K562 (cell line): ENCODE data around the gene CCSER1. TPM values are rescaled to one million over a fixed set of nuclear protein-coding genes. Genes with fewer than 3 reads are reported as not detected.

ENCODE experiments used
- ATAC-seq: fragments of 200-7000 bp; cut with Tn5 transposase; 3 replicates; pipeline ENCODE4 v1.9.1; 2020; ENCODE audit warnings: moderate library complexity
- BruUV-seq: library from RNA; stranded (reverse); fragments of 400-500 nt; replicated peaks from 2 replicates; lab custom pipeline; 2021; lab: Mats Ljungman, UMichigan
- CTCF ChIA-PET: fragments of 300-600 bp; formaldehyde crosslinking; extraction: SDS; loops from one replicate; lab custom pipeline; 2021; ENCODE audit warnings: low intra/inter-chr PET ratio; lab: Yijun Ruan, JAX
- POLR2A ChIA-PET: fragments of 300-600, 350-650 bp; sonication (Branson Sonifier 250); formaldehyde crosslinking; extraction: SDS; loops from one replicate; lab custom pipeline; 2021; ENCODE audit warnings: antibody characterized with exemption, inconsistent platforms; lab: Yijun Ruan, JAX
- DNase-seq, 4 experiments: peaks; one replicate each; pipeline versions ENCODE4 v3.0.0 to v3.0.0-alpha.2; 2011 to 2018; ENCODE audit warnings: low spot score in 3 of 4, mixed read lengths in 3 of 4; ENCODE audit errors: extremely low read depth in 1 of 4
- FAIRE-seq: peaks from 2 replicates; lab custom pipeline; 2011; peaks lifted over from hg19 to GRCh38; lab: Jason Lieb, UNC
- H2AFZ ChIP-seq: 2 replicates; pipeline ENCODE4 v1.6.0; 2011; ENCODE audit warnings: low read depth, low read length, control low read depth, inconsistent platforms
- H3K27ac ChIP-seq: fragments of 200-600 bp; 3 replicates; pipeline ENCODE4 v1.8.0; 2011; ENCODE audit warnings: low read depth, mild to moderate bottlenecking, control low read depth, inconsistent platforms, low read length, moderate library complexity, mixed read lengths; ENCODE audit errors: extremely low read depth
- H3K27me3 ChIP-seq, 2 experiments: fragments of 300-600 bp in 1 of 2; 2 replicates in 1 of 2; 3 replicates in 1 of 2; pipeline versions ENCODE4 v1.6.0 to v1.8.0; 2011; ENCODE audit warnings: inconsistent platforms in 2 of 2, low read length in 2 of 2, mild to moderate bottlenecking in 1 of 2, mixed read lengths in 1 of 2, moderate library complexity in 1 of 2; ENCODE audit not compliant: control insufficient read depth in 2 of 2, insufficient read depth in 2 of 2
- H3K36me3 ChIP-seq: fragments of 300-600 bp; 3 replicates; pipeline ENCODE4 v1.8.0; 2011; ENCODE audit warnings: mild to moderate bottlenecking, low read length, inconsistent platforms; ENCODE audit not compliant: control insufficient read depth, insufficient read depth
- H3K4me1 ChIP-seq, 2 experiments: fragments of 200-600 bp in 1 of 2; replicated peaks in 1 of 2; 2 replicates in 1 of 2; 3 replicates in 1 of 2; pipeline versions ENCODE4 v1.5.1 to v1.8.0; 2011; ENCODE audit warnings: inconsistent platforms in 2 of 2, low read length in 2 of 2, mild to moderate bottlenecking in 1 of 2, mixed read lengths in 1 of 2, moderate library complexity in 1 of 2; ENCODE audit not compliant: control insufficient read depth in 2 of 2, insufficient read depth in 2 of 2
- H3K4me2 ChIP-seq: 2 replicates; pipeline ENCODE4 v1.6.1; 2011; ENCODE audit warnings: low read length, control low read depth, inconsistent platforms, mixed read lengths; ENCODE audit not compliant: insufficient read depth
- H3K4me3 ChIP-seq: fragments of 200-600 bp; sonication (generic), shearing (Covaris generic); 2 replicates; pipeline ENCODE4 v1.5.1; 2016; ENCODE audit warnings: control low read depth, inconsistent platforms
- H3K79me2 ChIP-seq: fragments of 200-600 bp; 3 replicates; pipeline ENCODE4 v1.8.0; 2011; ENCODE audit warnings: low read length, inconsistent platforms; ENCODE audit not compliant: control insufficient read depth, insufficient read depth
- H3K9ac ChIP-seq, 2 experiments: 2 replicates each; pipeline versions ENCODE4 v1.6.0 to v1.6.1; 2011; ENCODE audit warnings: low read depth in 2 of 2, low read length in 2 of 2, control low read depth in 1 of 2, inconsistent platforms in 1 of 2, mild to moderate bottlenecking in 1 of 2, mixed read lengths in 1 of 2; ENCODE audit not compliant: insufficient read depth in 1 of 2
- H3K9me1 ChIP-seq: one replicate; pipeline ENCODE4 v1.6.0; 2011; ENCODE audit warnings: inconsistent platforms, mild to moderate bottlenecking, low read length, moderate library complexity; ENCODE audit not compliant: control insufficient read depth, insufficient read depth
- H3K9me3 ChIP-seq: replicated peaks from 2 replicates; pipeline ENCODE4 v1.5.1; 2011; ENCODE audit warnings: low read depth, low read length, inconsistent platforms; ENCODE audit not compliant: control insufficient read depth, insufficient read depth
- H4K20me1 ChIP-seq: replicated peaks from 2 replicates; pipeline ENCODE4 v1.6.1; 2011; ENCODE audit warnings: low read length, inconsistent platforms, mixed read lengths; ENCODE audit not compliant: control insufficient read depth, insufficient read depth
- ARHGAP35 ChIP-seq: fragments of 450-650 bp; IDR thresholded peaks from 2 replicates; pipeline ENCODE4 v1.6.1; 2018; ENCODE audit not compliant: partially characterized antibody
- CCAR2 ChIP-seq: fragments of 200-400 bp; formaldehyde crosslinking; IDR thresholded peaks from 2 replicates; pipeline ENCODE4 v1.6.1; 2017; ENCODE audit warnings: mild to moderate bottlenecking, low read depth, low read length
- FOXJ3 ChIP-seq: sonication (generic); formaldehyde crosslinking; IDR thresholded peaks from 2 replicates; pipeline ENCODE4 v1.4.0; 2020; ENCODE audit warnings: mild to moderate bottlenecking, missing genetic modification reagents
- HIVEP1 ChIP-seq: fragments of 250-450 bp; sonication (Bioruptor Pico); IDR thresholded peaks from 2 replicates; pipeline ENCODE4 v1.4.0; 2020; ENCODE audit warnings: mild to moderate bottlenecking
- MAFK ChIP-seq: IDR thresholded peaks from 2 replicates; pipeline ENCODE4 v1.6.1; 2011; ENCODE audit warnings: low read length, improper control_type of control experiment
- MAZ ChIP-seq, 2 experiments: fragments of 450-650 bp in 1 of 2; sonication (generic) in 1 of 2; formaldehyde crosslinking; IDR thresholded peaks in 1 of 2; conservative IDR thresholded peaks in 1 of 2; 2 replicates each; pipeline versions ENCODE4 v1.4.0 to v1.5.0; 2020; ENCODE audit warnings: mild to moderate bottlenecking in 1 of 2, missing genetic modification reagents in 1 of 2
- MEF2A ChIP-seq: IDR thresholded peaks from 2 replicates; pipeline ENCODE4 v1.6.1; 2011; ENCODE audit warnings: low read depth, mild to moderate bottlenecking, low read length, moderate library complexity; ENCODE audit not compliant: control insufficient read depth
- MTA2 ChIP-seq: fragments of 450-650 bp; IDR thresholded peaks from 2 replicates; pipeline ENCODE4 v1.6.1; 2016; ENCODE audit warnings: low read depth
- NCOA4 ChIP-seq: fragments of 450-650 bp; IDR thresholded peaks from 2 replicates; pipeline ENCODE4 v1.6.1; 2018; ENCODE audit warnings: mild to moderate bottlenecking; ENCODE audit not compliant: partially characterized antibody
- NR2C1 ChIP-seq, 2 experiments: fragments of 450-650 bp; IDR thresholded peaks; 2 replicates each; pipeline ENCODE4 v1.6.1; 2017; ENCODE audit warnings: mild to moderate bottlenecking in 2 of 2, antibody characterized with exemption in 1 of 2, inconsistent platforms in 1 of 2, missing compliant biosample characterization in 1 of 2, missing genetic modification characterization in 1 of 2
- RUNX1 ChIP-seq: sonication (generic); IDR thresholded peaks from 2 replicates; pipeline ENCODE4 v1.6.1; 2016; ENCODE audit warnings: antibody characterized with exemption, low read depth
- ZNF347 ChIP-seq: fragments of 450-650 bp; formaldehyde crosslinking; IDR thresholded peaks from 2 replicates; pipeline ENCODE4 v1.4.0; 2020; ENCODE audit warnings: low read depth, mild to moderate bottlenecking, moderate library complexity
- ZNF586 ChIP-seq: fragments of 450-650 bp; formaldehyde crosslinking; conservative IDR thresholded peaks from 2 replicates; pipeline ENCODE4 v1.4.0; 2020; ENCODE audit warnings: mild to moderate bottlenecking, moderate library complexity
- ZNF780A ChIP-seq: fragments of 250-450 bp; sonication (Bioruptor Pico); IDR thresholded peaks from 2 replicates; pipeline ENCODE4 v1.5.0; 2021; ENCODE audit warnings: mild to moderate bottlenecking
- whole genome bisulfite sequencing: fragments of 100-300 bp; shearing (Covaris generic); methylation state at CpG from one replicate; pipeline ENCODE4 v1.1.6; 2016; ENCODE audit warnings: low coverage, mixed read lengths; ENCODE audit not compliant: insufficient coverage; ENCODE audit errors: missing lambda C conversion rate; 5-methylcytosine and 5-hydroxymethylcytosine counted together
- in situ Hi-C: fragments of 300-500 bp; cut with MboI; formaldehyde crosslinking; loops from 4 replicates; pipeline ENCODE4 v1.15.0; 2018; ENCODE audit warnings: inconsistent platforms, mixed read lengths
- intact Hi-C: fragments of 100-400 bp; cut with micrococcal nuclease; formaldehyde crosslinking; loops from 2 replicates; pipeline ENCODE4 v1.14.2; 2022
- polyA plus RNA-seq, 8 experiments: library from polyadenylated mRNA; depleted of rRNA in 4 of 8; stranded (reverse) in 5 of 8; unstranded in 3 of 8; fragments of >200 nt; fragmentation: Nextera tagmentation in 2 of 8; fragmentation: Illumina TruSeq in 1 of 8; extraction: Ambion mirVana in 2 of 8; extraction: Trizol in 1 of 8; gene quantifications; 2 replicates each; pipeline versions ENCODE4 v1.2.1 to v1.2.3, GENCODE V29; 2011 to 2014; ENCODE audit warnings: inconsistent platforms in 1 of 8, missing spikeins in 1 of 8
- total RNA-seq, 7 experiments: library from RNA; depleted of rRNA in 6 of 7; stranded (reverse); fragments of >200 nt in 6 of 7; fragmentation: Illumina TruSeq in 2 of 7; extraction: Trizol in 2 of 7; gene quantifications; 2 replicates each; pipeline versions ENCODE4 v1.2.1 to v1.2.3, GENCODE V29; 2011 to 2021; ENCODE audit warnings: low replicate concordance in 1 of 7
- TF ChIP-seq, protein P1 (sequence below): fragments of 450-650 bp; IDR thresholded peaks from 2 replicates; pipeline ENCODE4 v1.6.1; 2018; ENCODE audit warnings: mild to moderate bottlenecking, low read depth; ENCODE audit not compliant: partially characterized antibody
- TF ChIP-seq, protein P2 (sequence below): IDR thresholded peaks from 2 replicates; pipeline ENCODE4 v1.6.1; 2014; ENCODE audit warnings: antibody characterized with exemption
- TF ChIP-seq, protein P3 (sequence below): fragments of 250-450 bp; sonication (Bioruptor Pico); IDR thresholded peaks from 2 replicates; pipeline ENCODE4 v1.8.0; 2022; ENCODE audit warnings: moderate library complexity, mild to moderate bottlenecking, inconsistent platforms

CCSER1 gene
- total and polyA plus RNA-seq, 9 of the 15 experiments (the other 6 are each of a cell fraction or from before 2014, with no cell fraction given), result not detected

DNA sequence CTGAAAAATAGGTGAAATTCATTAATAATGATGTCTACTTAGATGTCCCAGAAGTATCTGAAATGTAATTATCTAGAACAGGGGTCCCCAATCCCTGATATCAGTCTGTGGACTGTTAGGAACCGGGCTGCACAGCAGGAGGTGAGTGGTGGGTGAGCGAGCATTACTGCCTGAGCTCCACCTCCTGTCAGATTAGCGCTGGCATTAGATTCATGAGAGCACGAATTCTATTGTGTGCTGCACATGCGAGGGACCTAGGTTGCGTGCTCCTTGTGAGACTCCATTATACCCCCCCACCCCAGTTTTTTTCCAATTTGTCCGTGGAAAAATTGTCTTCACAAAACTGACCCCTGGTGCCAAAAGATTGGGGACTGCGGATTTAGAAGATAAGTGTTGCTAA lies 458.8 kb downstream of the CCSER1 start:
- Histone ChIP-seq H3K9ac (no peak overlapping the region), H3K36me3 (no peaks in the 10 kb centered on the region), H3K9me3 (no peaks in the 10 kb centered on the region), H3K27me3 (no peaks in the 10 kb centered on the region), H3K9me1 (no peaks in the 10 kb centered on the region), H4K20me1 (no peaks in the 10 kb centered on the region), H3K4me1 (no peaks in the 10 kb centered on the region), H3K79me2 (no peaks in the 10 kb centered on the region), H2AFZ (no peak overlapping the region), H3K27ac (no peak overlapping the region), H3K4me3 (no peak overlapping the region), H3K4me2 (no peak overlapping the region)
- POLR2A ChIA-PET, result no interaction called here
- BruUV-seq, result no TSS peak
- ATAC-seq, result no peak
- DNase-seq, result no peak
- CTCF ChIA-PET, result no interaction called here
- intact Hi-C loops (no loop called here), in situ Hi-C loops (no loop called here)
- TF ChIP-seq NCOA4 (no peak), RUNX1 (no peak), MAZ (CRISPR knock-in tag; conservative IDR thresholded peaks at IDR 0.05 in 1 of 2, IDR thresholded peaks at IDR 0.05 in 1 of 2) (no peak), ZNF347 (CRISPR knock-in tag) (no peak), MAFK (no peak), MTA2 (no peak), CCAR2 (no peak), HIVEP1 (no peak), ARHGAP35 (no peak), MEF2A (no peak), FOXJ3 (CRISPR knock-in tag) (no peak), ZNF780A (CRISPR knock-in tag) (no peak), ZNF586 (no peak), NR2C1 (IDR thresholded peaks at IDR 0.05) (no peak), NR2C1 (tag; IDR thresholded peaks at IDR 0.05) (no peak)
- TF ChIP-seq, protein P1, sequence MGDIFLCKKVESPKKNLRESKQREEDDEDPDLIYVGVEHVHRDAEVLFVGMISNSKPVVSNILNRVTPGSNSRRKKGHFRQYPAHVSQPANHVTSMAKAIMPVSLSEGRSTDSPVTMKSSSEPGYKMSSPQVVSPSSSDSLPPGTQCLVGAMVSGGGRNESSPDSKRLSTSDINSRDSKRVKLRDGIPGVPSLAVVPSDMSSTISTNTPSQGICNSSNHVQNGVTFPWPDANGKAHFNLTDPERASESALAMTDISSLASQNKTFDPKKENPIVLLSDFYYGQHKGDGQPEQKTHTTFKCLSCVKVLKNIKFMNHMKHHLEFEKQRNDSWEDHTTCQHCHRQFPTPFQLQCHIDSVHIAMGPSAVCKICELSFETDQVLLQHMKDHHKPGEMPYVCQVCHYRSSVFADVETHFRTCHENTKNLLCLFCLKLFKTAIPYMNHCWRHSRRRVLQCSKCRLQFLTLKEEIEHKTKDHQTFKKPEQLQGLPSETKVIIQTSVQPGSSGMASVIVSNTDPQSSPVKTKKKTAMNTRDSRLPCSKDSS, result no peak
- TF ChIP-seq, protein P2, sequence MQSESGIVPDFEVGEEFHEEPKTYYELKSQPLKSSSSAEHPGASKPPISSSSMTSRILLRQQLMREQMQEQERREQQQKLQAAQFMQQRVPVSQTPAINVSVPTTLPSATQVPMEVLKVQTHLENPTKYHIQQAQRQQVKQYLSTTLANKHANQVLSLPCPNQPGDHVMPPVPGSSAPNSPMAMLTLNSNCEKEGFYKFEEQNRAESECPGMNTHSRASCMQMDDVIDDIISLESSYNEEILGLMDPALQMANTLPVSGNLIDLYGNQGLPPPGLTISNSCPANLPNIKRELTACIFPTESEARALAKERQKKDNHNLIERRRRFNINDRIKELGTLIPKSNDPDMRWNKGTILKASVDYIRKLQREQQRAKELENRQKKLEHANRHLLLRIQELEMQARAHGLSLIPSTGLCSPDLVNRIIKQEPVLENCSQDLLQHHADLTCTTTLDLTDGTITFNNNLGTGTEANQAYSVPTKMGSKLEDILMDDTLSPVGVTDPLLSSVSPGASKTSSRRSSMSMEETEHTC, result no peak
- TF ChIP-seq, protein P3, sequence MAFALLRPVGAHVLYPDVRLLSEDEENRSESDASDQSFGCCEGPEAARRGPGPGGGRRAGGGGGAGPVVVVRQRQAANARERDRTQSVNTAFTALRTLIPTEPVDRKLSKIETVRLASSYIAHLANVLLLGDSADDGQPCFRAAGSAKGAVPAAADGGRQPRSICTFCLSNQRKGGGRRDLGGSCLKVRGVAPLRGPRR (CRISPR knock-in tag), result no peak
- WGBS, result under 1% methylated on average over 8 of the region's 8 CpGs
- FAIRE-seq, result no peak
